ENCODE results near the gene DVL2.

GRCh38 chr17:7250695-7251627 is 16.6 kb upstream of the DVL2 start:
- TF ChIP-seq, protein P1, sequence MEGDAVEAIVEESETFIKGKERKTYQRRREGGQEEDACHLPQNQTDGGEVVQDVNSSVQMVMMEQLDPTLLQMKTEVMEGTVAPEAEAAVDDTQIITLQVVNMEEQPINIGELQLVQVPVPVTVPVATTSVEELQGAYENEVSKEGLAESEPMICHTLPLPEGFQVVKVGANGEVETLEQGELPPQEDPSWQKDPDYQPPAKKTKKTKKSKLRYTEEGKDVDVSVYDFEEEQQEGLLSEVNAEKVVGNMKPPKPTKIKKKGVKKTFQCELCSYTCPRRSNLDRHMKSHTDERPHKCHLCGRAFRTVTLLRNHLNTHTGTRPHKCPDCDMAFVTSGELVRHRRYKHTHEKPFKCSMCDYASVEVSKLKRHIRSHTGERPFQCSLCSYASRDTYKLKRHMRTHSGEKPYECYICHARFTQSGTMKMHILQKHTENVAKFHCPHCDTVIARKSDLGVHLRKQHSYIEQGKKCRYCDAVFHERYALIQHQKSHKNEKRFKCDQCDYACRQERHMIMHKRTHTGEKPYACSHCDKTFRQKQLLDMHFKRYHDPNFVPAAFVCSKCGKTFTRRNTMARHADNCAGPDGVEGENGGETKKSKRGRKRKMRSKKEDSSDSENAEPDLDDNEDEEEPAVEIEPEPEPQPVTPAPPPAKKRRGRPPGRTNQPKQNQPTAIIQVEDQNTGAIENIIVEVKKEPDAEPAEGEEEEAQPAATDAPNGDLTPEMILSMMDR (IDR thresholded peaks at IDR 0.05; ENCODE audit: insufficient read depth, low read length), result no peak
- TF ChIP-seq POLR2AphosphoS5 (IDR thresholded peaks at IDR 0.05; ENCODE audit: low read depth), result no peak
- no peak for TF ChIP-seq REST (IDR thresholded peaks at IDR 0.05; ENCODE audit: insufficient replicate concordance, low read depth)

All from HL-60 (cell line).